HepG2 (cell line): Measurements from ENCODE around the gene CNTN4. TPM values are rescaled to one million over a fixed set of nuclear protein-coding genes. Genes with fewer than 3 reads are reported as not detected.
A peak's percentile ranks its signal among the peaks of the same experiment; 100 is the strongest.

Experiments used
- ATAC-seq: fragments of 200-7000 bp; cut with Tn5 transposase; 3 replicates; pipeline ENCODE4 v1.9.1; 2020; ENCODE audit warnings: mild to moderate bottlenecking, moderate library complexity
- BruUV-seq: library from RNA; stranded (reverse); fragments of 400-500 nt; replicated peaks from 2 replicates; lab custom pipeline; 2021; lab: Mats Ljungman, UMichigan
- CTCF ChIA-PET: fragments of 300-600 bp; formaldehyde crosslinking; extraction: SDS; loops from one replicate; lab custom pipeline; 2021; ENCODE audit warnings: low total read pairs, inconsistent platforms, low intra/inter-chr PET ratio; lab: Yijun Ruan, JAX
- POLR2A ChIA-PET: fragments of 350-600 bp; sonication (Branson Sonifier 250); formaldehyde crosslinking; loops from one replicate; lab custom pipeline; 2020; ENCODE audit warnings: antibody characterized with exemption, inconsistent platforms; lab: Yijun Ruan, JAX
- DNase-seq: peaks from one replicate; pipeline ENCODE4 v3.0.0-alpha.2; 2015; ENCODE audit warnings: low spot score
- FAIRE-seq: peaks from 3 replicates; lab custom pipeline; 2011; peaks lifted over from hg19 to GRCh38; lab: Jason Lieb, UNC
- H2AFZ ChIP-seq: one replicate; pipeline ENCODE4 v1.6.1; 2011; ENCODE audit warnings: low read length, inconsistent platforms
- H3K27ac ChIP-seq: fragments of 300-600 bp; 3 replicates; pipeline ENCODE4 v1.8.0; 2011; ENCODE audit warnings: mixed run types, mild to moderate bottlenecking, mixed read lengths, low read length, inconsistent platforms; ENCODE audit not compliant: insufficient read depth; ENCODE audit errors: extremely low read length
- H3K27me3 ChIP-seq, 2 experiments: fragments of 200-600 bp in 1 of 2; 2 replicates in 1 of 2; 3 replicates in 1 of 2; pipeline versions ENCODE4 v1.6.0 to v1.8.0; 2011; ENCODE audit warnings: low read length in 2 of 2, mild to moderate bottlenecking in 2 of 2, moderate library complexity in 2 of 2, inconsistent platforms in 1 of 2; ENCODE audit not compliant: insufficient read depth in 2 of 2, control insufficient read depth in 1 of 2
- H3K36me3 ChIP-seq, 2 experiments: fragments of 200-600 bp in 1 of 2; replicated peaks in 1 of 2; 2 replicates in 1 of 2; 3 replicates in 1 of 2; pipeline versions ENCODE4 v1.5.1 to v1.8.0; 2011; ENCODE audit warnings: low read length in 2 of 2, inconsistent platforms in 1 of 2; ENCODE audit not compliant: insufficient read depth in 2 of 2, control insufficient read depth in 1 of 2
- H3K4me1 ChIP-seq: 2 replicates; pipeline ENCODE4 v1.5.1; 2012; ENCODE audit warnings: low read length, inconsistent platforms; ENCODE audit not compliant: insufficient read depth
- H3K4me2 ChIP-seq: 2 replicates; pipeline ENCODE4 v1.6.0; 2011; ENCODE audit warnings: low read depth, low read length, inconsistent platforms
- H3K4me3 ChIP-seq, 3 experiments: fragments of 200-600 bp in 1 of 3; sonication (generic), shearing (Covaris generic) in 1 of 3; replicated peaks in 1 of 3; 2 replicates each; pipeline ENCODE4 v1.5.1; 2011 to 2016; ENCODE audit warnings: low read length in 3 of 3, inconsistent platforms in 2 of 3, low read depth in 2 of 3, mild to moderate bottlenecking in 2 of 3, control low read depth in 1 of 3, mixed read lengths in 1 of 3; ENCODE audit not compliant: insufficient read depth in 1 of 3
- H3K79me2 ChIP-seq: one replicate; pipeline ENCODE4 v1.6.1; 2011; ENCODE audit warnings: low read length, inconsistent platforms; ENCODE audit not compliant: insufficient read depth
- H3K9ac ChIP-seq: 2 replicates; pipeline ENCODE4 v1.6.0; 2011; ENCODE audit warnings: mild to moderate bottlenecking, low read depth, low read length, inconsistent platforms; ENCODE audit not compliant: insufficient read depth
- H3K9me3 ChIP-seq: 2 replicates; pipeline ENCODE4 v1.5.1; 2012; ENCODE audit warnings: mild to moderate bottlenecking, low read length
- H4K20me1 ChIP-seq: 2 replicates; pipeline ENCODE4 v1.6.0; 2011; ENCODE audit warnings: inconsistent platforms, mild to moderate bottlenecking, low read length, moderate library complexity; ENCODE audit not compliant: insufficient read depth
- CEBPB ChIP-seq: IDR thresholded peaks from 2 replicates; pipeline ENCODE4 v1.6.1; 2011; ENCODE audit warnings: low read depth, low read length, improper control_type of control experiment, borderline replicate concordance
- CEBPG ChIP-seq: IDR thresholded peaks from 2 replicates; pipeline ENCODE4 v1.6.1; 2016
- CTCF ChIP-seq: sonication (generic); formaldehyde crosslinking; IDR thresholded peaks from 2 replicates; pipeline ENCODE4 v1.5.0; 2020; ENCODE audit warnings: mild to moderate bottlenecking, missing genetic modification reagents, moderate library complexity
- GZF1 ChIP-seq: sonication (generic); formaldehyde crosslinking; IDR thresholded peaks from 2 replicates; pipeline ENCODE4 v1.5.1; 2020; ENCODE audit warnings: mild to moderate bottlenecking, missing genetic modification reagents
- HNRNPUL1 ChIP-seq: fragments of 200-400 bp; formaldehyde crosslinking; IDR thresholded peaks from 2 replicates; pipeline ENCODE4 v1.6.1; 2017; ENCODE audit warnings: low read depth, mild to moderate bottlenecking, low read length, moderate library complexity
- KDM1A ChIP-seq: IDR thresholded peaks from 2 replicates; pipeline ENCODE4 v1.6.1; 2016; ENCODE audit warnings: missing compliant biosample characterization
- NAIF1 ChIP-seq: sonication (generic); formaldehyde crosslinking; IDR thresholded peaks from 2 replicates; pipeline ENCODE4 v1.5.0; 2020; ENCODE audit warnings: mild to moderate bottlenecking, missing genetic modification reagents, borderline replicate concordance
- STAG1 ChIP-seq: sonication (generic); formaldehyde crosslinking; IDR thresholded peaks from 2 replicates; pipeline ENCODE4 v1.4.0; 2020; ENCODE audit warnings: missing genetic modification reagents
- ZFYVE20 ChIP-seq: sonication (generic); formaldehyde crosslinking; IDR thresholded peaks from 2 replicates; pipeline ENCODE4 v1.8.0; 2023; ENCODE audit warnings: low read depth, mild to moderate bottlenecking, moderate library complexity, missing genetic modification reagents, borderline replicate concordance
- ZNF768 ChIP-seq: sonication (generic); formaldehyde crosslinking; IDR thresholded peaks from 2 replicates; pipeline ENCODE4 v1.4.0; 2020; ENCODE audit warnings: missing genetic modification reagents
- ZNF792 ChIP-seq: IDR thresholded peaks from 2 replicates; pipeline ENCODE4 v1.6.1; 2016
- WGBS: methylation state at CpG from one replicate; pipeline ENCODE4 v1.1.6; 2017; ENCODE audit warnings: low lambda C conversion rate; 5-methylcytosine and 5-hydroxymethylcytosine counted together
- in situ Hi-C: cut with HindIII; loops from 2 replicates; pipeline ENCODE4 v1.10.0; 2017; ENCODE audit warnings: low pct_unique_long_range_greater_than_20kb; ENCODE audit not compliant: extremely low pct_ligation_motif_present
- intact Hi-C: fragments of 100-400 bp; cut with micrococcal nuclease; formaldehyde crosslinking; loops from one replicate; pipeline ENCODE4 v1.10.0; 2022; ENCODE audit not compliant: unreplicated experiment
- polyA plus RNA-seq, 8 experiments: library from polyadenylated mRNA; depleted of rRNA in 3 of 8; stranded (reverse) in 7 of 8; unstranded in 1 of 8; fragments of >200 nt; fragmentation: Illumina TruSeq in 4 of 8; extraction: Trizol in 4 of 8; gene quantifications; 2 replicates each; pipeline versions ENCODE4 v1.2.1 to v1.2.3, GENCODE V29; 2011 to 2016; ENCODE audit warnings: low read depth in 4 of 8, missing spikeins in 1 of 8, mixed read lengths in 1 of 8; ENCODE audit not compliant: insufficient read depth in 1 of 8
- total RNA-seq, 5 experiments: library from RNA; depleted of rRNA; stranded (reverse); fragments of >200 nt; fragmentation: Illumina TruSeq; extraction: Trizol; gene quantifications; 2 replicates each; pipeline ENCODE4 v1.2.3, GENCODE V29; 2016; ENCODE audit warnings: low read depth in 1 of 5
- TF ChIP-seq, protein P1 (sequence below): sonication (generic); formaldehyde crosslinking; IDR thresholded peaks from 2 replicates; pipeline ENCODE4 v1.5.0; 2020; ENCODE audit warnings: missing genetic modification reagents

Gene CNTN4
- total and polyA plus RNA-seq, 2 of the 13 experiments (the other 11 are each of a cell fraction or from before 2014, with no cell fraction given): 0.01 to 0.13 TPM

DNA sequence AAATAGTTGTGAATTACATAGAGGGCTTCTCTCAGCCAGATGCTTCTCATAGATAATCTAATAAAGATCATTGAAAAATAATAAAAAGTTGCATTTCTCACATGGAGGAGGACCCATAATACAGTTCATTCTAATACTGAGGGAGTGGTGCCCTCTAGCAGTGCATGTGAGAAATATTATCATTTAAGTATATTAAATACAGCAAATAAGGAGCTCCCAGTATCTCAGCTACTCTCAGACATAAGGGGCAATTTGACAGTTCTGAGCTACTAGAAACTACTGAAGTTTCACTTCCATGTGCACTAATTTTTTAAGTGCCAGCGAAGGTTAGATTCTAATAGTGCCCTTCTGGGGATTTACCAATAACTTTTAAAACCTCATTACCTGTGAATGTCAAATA lies 823.2 kb downstream of the CNTN4 start:
- 10% methylated on average over 1 of the region's 1 CpG for WGBS
- Histone ChIP-seq H3K36me3 (no peaks in the 10 kb centered on the region), H3K4me2 (no peak overlapping the region), H3K79me2 (no peaks in the 10 kb centered on the region), H3K9ac (no peak overlapping the region), H3K4me1 (no peaks in the 10 kb centered on the region), H2AFZ (no peak overlapping the region), H4K20me1 (no peaks in the 10 kb centered on the region), H3K9me3 (no peaks in the 10 kb centered on the region), H3K27ac (no peak overlapping the region), H3K27me3 (no peaks in the 10 kb centered on the region), H3K4me3 (no peak overlapping the region)
- DNase-seq: peak; percentile 5
- in situ Hi-C loops (no loop called here), intact Hi-C loops (loop anchor here (10.0 kb wide), 1 partner anchor 157 kb away; no protein-coding TSS in a partner anchor)
- no TSS peak for BruUV-seq
- TF ChIP-seq CTCF (CRISPR knock-in tag): peak; percentile 32; the same call in 1 of the 2 replicates
- peak; percentile 55 for TF ChIP-seq STAG1 (CRISPR knock-in tag)
- no peak for TF ChIP-seq ZNF768 (CRISPR knock-in tag)
- POLR2A ChIA-PET: no interaction called here
- FAIRE-seq: no peak
- CTCF ChIA-PET: no interaction called here
- peak; percentile 64; the same call in 2 of the 3 replicates for ATAC-seq

- in situ Hi-C loops: no loop called here
- H3K27me3 ChIP-seq: no peaks in the 10 kb centered on the region
- POLR2A ChIA-PET: no interaction called here
- H3K9me3 ChIP-seq: no peaks in the 10 kb centered on the region
- intact Hi-C loops: loop anchor here (10.0 kb wide), 1 partner anchor 159 kb away; no protein-coding TSS in a partner anchor
- H3K4me2 ChIP-seq: no peak overlapping the region
- no peak overlapping the region for H3K27ac ChIP-seq
- no peak overlapping the region for H3K9ac ChIP-seq
- WGBS: 0% methylated on average over 3 of the region's 3 CpGs
- no peaks in the 10 kb centered on the region for H4K20me1 ChIP-seq
- no peaks in the 10 kb centered on the region for H3K79me2 ChIP-seq
- no peak overlapping the region for H3K4me3 ChIP-seq
- H2AFZ ChIP-seq: no peak overlapping the region
- H3K4me1 ChIP-seq: no peaks in the 10 kb centered on the region
- CTCF ChIA-PET: no interaction called here
- FAIRE-seq (no peak), DNase-seq (no peak), ATAC-seq (no peak)
- no TSS peak for BruUV-seq
- H3K36me3 ChIP-seq: no peaks in the 10 kb centered on the region
- TF ChIP-seq HNRNPUL1 (no peak), CEBPG (CRISPR knock-in tag) (peak; percentile 72), GZF1 (no peak), NAIF1 (CRISPR knock-in tag) (no peak), ZNF792 (no peak), CEBPB (peak; percentile 89), ZFYVE20 (CRISPR knock-in tag) (no peak), KDM1A (CRISPR knock-in tag) (no peak)
- TF ChIP-seq, protein P1, sequence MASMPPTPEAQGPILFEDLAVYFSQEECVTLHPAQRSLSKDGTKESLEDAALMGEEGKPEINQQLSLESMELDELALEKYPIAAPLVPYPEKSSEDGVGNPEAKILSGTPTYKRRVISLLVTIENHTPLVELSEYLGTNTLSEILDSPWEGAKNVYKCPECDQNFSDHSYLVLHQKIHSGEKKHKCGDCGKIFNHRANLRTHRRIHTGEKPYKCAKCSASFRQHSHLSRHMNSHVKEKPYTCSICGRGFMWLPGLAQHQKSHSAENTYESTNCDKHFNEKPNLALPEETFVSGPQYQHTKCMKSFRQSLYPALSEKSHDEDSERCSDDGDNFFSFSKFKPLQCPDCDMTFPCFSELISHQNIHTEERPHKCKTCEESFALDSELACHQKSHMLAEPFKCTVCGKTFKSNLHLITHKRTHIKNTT (CRISPR knock-in tag): no peak
Observed at GRCh38 chr3:2923390-2923789, 824.7 kb downstream of the CNTN4 start.
